ENCODE data around the gene IKZF2.

GRCh38 chr2:212973347-212973746 lies 178.1 kb downstream of the IKZF2 start:
- TF ChIP-seq CTCF (optimal IDR thresholded peaks at IDR 0.05 in 1 of 3, IDR thresholded peaks at IDR 0.05 in 1 of 3, conservative IDR thresholded peaks at IDR 0.05 in 1 of 3; ENCODE audit: extremely low read depth in 1 of 3, insufficient read depth in 2 of 3, low read length in 3 of 3): no peak
- no peak for TF ChIP-seq EZH2 (IDR thresholded peaks at IDR 0.05; ENCODE audit: low read length)

All from keratinocyte (primary cell).